ENCODE measurements around the gene CDC45.

DNA sequence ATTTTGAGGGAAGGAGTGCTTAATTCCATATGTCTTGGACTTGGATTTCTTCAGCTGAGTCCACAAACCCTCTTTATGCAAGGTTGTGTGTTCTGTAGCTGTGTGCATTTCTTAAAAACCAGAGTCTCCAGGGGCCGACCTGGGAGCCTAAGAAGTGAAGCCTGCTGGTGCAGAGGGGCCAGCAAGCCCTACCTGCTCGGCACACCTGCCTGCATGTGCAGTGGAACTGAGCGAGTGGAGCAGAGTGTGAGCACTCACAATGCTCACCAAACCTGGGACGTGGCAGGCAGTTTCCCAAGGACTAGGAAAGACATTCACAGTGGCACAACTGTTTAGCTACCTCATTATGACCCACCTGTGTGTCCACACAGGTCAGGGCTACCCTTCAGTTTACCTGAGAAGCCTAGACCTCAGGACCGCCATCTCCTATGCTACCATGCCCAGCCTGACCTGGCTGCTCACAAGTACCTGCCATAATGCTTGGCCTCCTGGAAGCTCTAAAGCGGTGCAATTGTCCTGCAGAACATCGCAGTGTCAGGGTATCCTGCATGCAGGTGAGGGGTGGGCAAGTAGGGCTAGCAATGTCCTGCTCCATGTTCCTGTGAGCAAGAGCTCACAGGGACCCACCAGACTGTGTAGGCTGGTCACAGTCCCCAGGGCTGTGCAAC, 36.0 kb upstream of the CDC45 start:
- TF ChIP-seq EZH2phosphoT487 (IDR thresholded peaks at IDR 0.05; ENCODE audit: borderline replicate concordance) (no peak), CTCF (conservative IDR thresholded peaks at IDR 0.05; ENCODE audit: low read length) (no peak)
